ENCODE data around the gene SLC39A11. TPM values are rescaled to one million over a fixed set of nuclear protein-coding genes. Genes with fewer than 3 reads are reported as not detected.

The SLC39A11 gene
- total and polyA plus RNA-seq, 5 donors from 2014 or later, result 9.3 to 32.2 (median 11.9) TPM

- Histone ChIP-seq H3K36me3 (ENCODE audit: control insufficient read depth, insufficient read depth, low read length) (no peaks in the 10 kb centered on the region), H3K4me1 (ENCODE audit: control insufficient read depth, insufficient read depth, low read length, poor library complexity, severe bottlenecking) (peaks cover 5% of the 10 kb centered on the region), H3K9me3 (ENCODE audit: control insufficient read depth in 2 of 2, low read length in 2 of 2) (peaks cover 6% of the 10 kb centered on the region in 2 experiments), H3K4me3 (ENCODE audit: low read depth, low read length) (no peak overlapping the region), H3K27me3 (ENCODE audit: control insufficient read depth, insufficient read depth, low read length) (no peaks in the 10 kb centered on the region), H3K27ac (ENCODE audit: insufficient read depth, low read length, poor library complexity, severe bottlenecking) (no peak overlapping the region)
- H3K27ac Mint-ChIP-seq, result peak overlapping the region in 1 of 3 donors; percentile 38
- H3K4me3 Mint-ChIP-seq, result no peak overlapping the region
- peaks cover 25% of the 10 kb centered on the region for H3K36me3 Mint-ChIP-seq
- ATAC-seq (ENCODE audit: low read depth in 2 of 2) (no peak), DNase-seq (no peak)
- H3K27me3 Mint-ChIP-seq, result no peaks in the 10 kb centered on the region
- peaks cover 0 to 19% (median 12%) of the 10 kb centered on the region in 4 donors for H3K4me1 Mint-ChIP-seq
- H3K9me3 Mint-ChIP-seq, result peaks cover 0 to 16% (median 5%) of the 10 kb centered on the region in 7 donors
These were observed 386.0 kb downstream of the SLC39A11 start for GRCh38 chr17:72706396-72706981.

- peaks cover 21% of the 10 kb centered on the region for H3K36me3 Mint-ChIP-seq
- H3K27ac Mint-ChIP-seq, result no peak overlapping the region
- ATAC-seq (ENCODE audit: low read depth in 2 of 2) (no peak), DNase-seq (peak in 1 of 3 donors; percentile 23)
- no peaks in the 10 kb centered on the region for H3K27me3 Mint-ChIP-seq
- peaks cover 0 to 12% (median 3%) of the 10 kb centered on the region in 7 donors for H3K9me3 Mint-ChIP-seq
- Histone ChIP-seq H3K9me3 (ENCODE audit: control insufficient read depth in 2 of 2, low read length in 2 of 2) (peaks cover 2 to 3% of the 10 kb centered on the region in 2 experiments), H3K27ac (ENCODE audit: insufficient read depth, low read length, poor library complexity, severe bottlenecking) (no peak overlapping the region), H3K4me1 (ENCODE audit: control insufficient read depth, insufficient read depth, low read length, poor library complexity, severe bottlenecking) (peaks cover 5% of the 10 kb centered on the region), H3K36me3 (ENCODE audit: control insufficient read depth, insufficient read depth, low read length) (no peaks in the 10 kb centered on the region), H3K4me3 (ENCODE audit: low read depth, low read length) (no peak overlapping the region), H3K27me3 (ENCODE audit: control insufficient read depth, insufficient read depth, low read length) (no peaks in the 10 kb centered on the region)
- H3K4me1 Mint-ChIP-seq, result peaks cover 0 to 19% (median 12%) of the 10 kb centered on the region in 4 donors
- H3K4me3 Mint-ChIP-seq, result no peak overlapping the region
These were observed 386.5 kb downstream of the SLC39A11 start for GRCh38 chr17:72705905-72706395.

GRCh38 chr17:72702998-72703397 is 389.5 kb downstream of the SLC39A11 start:
- no peaks in the 10 kb centered on the region for H3K27me3 ChIP-seq (ENCODE audit: control insufficient read depth, insufficient read depth, low read length)
- no peaks in the 10 kb centered on the region for H3K9me3 ChIP-seq (ENCODE audit: control insufficient read depth in 2 of 2, low read length in 2 of 2)
- DNase-seq (no peak), ATAC-seq (ENCODE audit: low read depth in 2 of 2) (no peak)
- Mint-ChIP-seq H3K4me1 (no peaks in the 10 kb centered on the region), H3K27ac (no peak overlapping the region), H3K4me3 (no peak overlapping the region), H3K36me3 (peaks cover 14% of the 10 kb centered on the region), H3K27me3 (no peaks in the 10 kb centered on the region), H3K9me3 (no peaks in the 10 kb centered on the region)
- no peaks in the 10 kb centered on the region for H3K36me3 ChIP-seq (ENCODE audit: control insufficient read depth, insufficient read depth, low read length)
- no peak overlapping the region for H3K4me3 ChIP-seq (ENCODE audit: low read depth, low read length)
- no peaks in the 10 kb centered on the region for H3K4me1 ChIP-seq (ENCODE audit: control insufficient read depth, insufficient read depth, low read length, poor library complexity, severe bottlenecking)
- no peak overlapping the region for H3K27ac ChIP-seq (ENCODE audit: insufficient read depth, low read length, poor library complexity, severe bottlenecking)

DNA sequence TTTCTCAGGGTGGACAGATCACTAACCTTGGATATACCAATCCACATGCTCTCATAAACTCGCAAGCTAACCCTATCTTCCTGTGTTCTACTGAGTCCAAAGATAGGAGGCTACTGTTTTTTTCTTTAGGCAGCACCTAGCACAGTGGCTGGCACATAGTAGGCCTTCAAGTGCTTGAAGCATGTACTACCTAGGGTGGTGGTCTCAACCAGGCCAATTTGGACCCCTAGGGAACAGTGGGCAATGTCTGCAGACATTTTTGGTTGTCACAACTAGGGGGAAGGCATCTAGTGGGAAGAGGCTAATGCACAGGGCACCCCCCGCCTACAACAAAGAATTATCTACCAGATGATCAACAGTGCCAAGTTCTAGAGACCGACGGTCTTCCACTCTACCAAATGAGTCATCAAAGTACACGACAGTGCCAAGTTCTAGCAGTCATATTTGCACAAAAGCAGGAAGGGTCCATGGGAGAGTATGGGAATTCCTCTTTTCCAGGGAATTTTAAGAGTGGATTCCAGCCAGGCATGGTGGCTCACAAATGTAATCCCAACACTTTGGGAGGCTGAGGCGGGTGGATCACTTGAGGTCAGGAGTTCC is 390.3 kb downstream of the SLC39A11 start:
- Mint-ChIP-seq H3K27me3 (no peaks in the 10 kb centered on the region), H3K4me3 (no peak overlapping the region), H3K4me1 (no peaks in the 10 kb centered on the region), H3K9me3 (no peaks in the 10 kb centered on the region), H3K36me3 (peaks cover 10% of the 10 kb centered on the region), H3K27ac (no peak overlapping the region)
- Histone ChIP-seq H3K36me3 (ENCODE audit: control insufficient read depth, insufficient read depth, low read length) (no peaks in the 10 kb centered on the region), H3K9me3 (ENCODE audit: control insufficient read depth in 2 of 2, low read length in 2 of 2) (no peaks in the 10 kb centered on the region), H3K4me3 (ENCODE audit: low read depth, low read length) (no peak overlapping the region), H3K27me3 (ENCODE audit: control insufficient read depth, insufficient read depth, low read length) (no peaks in the 10 kb centered on the region), H3K27ac (ENCODE audit: insufficient read depth, low read length, poor library complexity, severe bottlenecking) (no peak overlapping the region), H3K4me1 (ENCODE audit: control insufficient read depth, insufficient read depth, low read length, poor library complexity, severe bottlenecking) (no peaks in the 10 kb centered on the region)
- DNase-seq (no peak), ATAC-seq (ENCODE audit: low read depth in 2 of 2) (no peak)

DNA sequence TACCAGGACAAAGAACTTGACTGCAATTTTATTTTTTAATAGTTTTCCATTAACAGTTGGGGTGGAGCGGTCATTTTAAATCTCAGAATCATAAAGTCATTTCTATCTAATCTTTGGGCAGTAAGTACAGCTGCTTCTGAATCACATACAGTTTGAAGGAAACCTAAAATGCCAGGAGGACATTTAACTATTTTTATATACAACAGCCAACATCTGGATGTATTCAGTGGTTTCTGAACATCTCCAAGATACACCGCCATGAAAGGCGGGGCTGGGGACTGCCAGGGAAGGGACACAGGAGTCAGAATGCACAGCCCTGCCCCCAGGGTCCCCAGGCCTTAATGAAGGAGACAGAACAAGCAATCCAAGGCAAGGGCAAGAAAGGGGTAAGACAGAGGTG is 392.3 kb downstream of the SLC39A11 start:
- H3K4me1 ChIP-seq (ENCODE audit: control insufficient read depth, insufficient read depth, low read length, poor library complexity, severe bottlenecking), result no peaks in the 10 kb centered on the region
- H3K27me3 ChIP-seq (ENCODE audit: control insufficient read depth, insufficient read depth, low read length), result no peaks in the 10 kb centered on the region
- H3K27ac ChIP-seq (ENCODE audit: insufficient read depth, low read length, poor library complexity, severe bottlenecking), result no peak overlapping the region
- Mint-ChIP-seq H3K4me1 (no peaks in the 10 kb centered on the region), H3K9me3 (no peaks in the 10 kb centered on the region), H3K4me3 (no peak overlapping the region), H3K36me3 (peaks cover 10% of the 10 kb centered on the region), H3K27ac (no peak overlapping the region), H3K27me3 (no peaks in the 10 kb centered on the region)
- ATAC-seq (ENCODE audit: low read depth in 2 of 2) (no peak), DNase-seq (no peak)
- no peak overlapping the region for H3K4me3 ChIP-seq (ENCODE audit: low read depth, low read length)
- no peaks in the 10 kb centered on the region for H3K36me3 ChIP-seq (ENCODE audit: control insufficient read depth, insufficient read depth, low read length)
- H3K9me3 ChIP-seq (ENCODE audit: control insufficient read depth in 2 of 2, low read length in 2 of 2), result no peaks in the 10 kb centered on the region

- ATAC-seq (ENCODE audit: low read depth in 2 of 2), result no peak
- Mint-ChIP-seq H3K36me3 (peaks cover 7% of the 10 kb centered on the region), H3K27ac (no peak overlapping the region), H3K27me3 (no peaks in the 10 kb centered on the region), H3K4me3 (no peak overlapping the region), H3K4me1 (no peaks in the 10 kb centered on the region), H3K9me3 (no peaks in the 10 kb centered on the region)
- H3K4me3 ChIP-seq (ENCODE audit: low read depth, low read length), result no peak overlapping the region
- no peaks in the 10 kb centered on the region for H3K27me3 ChIP-seq (ENCODE audit: control insufficient read depth, insufficient read depth, low read length)
- H3K27ac ChIP-seq (ENCODE audit: insufficient read depth, low read length, poor library complexity, severe bottlenecking), result no peak overlapping the region
- H3K9me3 ChIP-seq (ENCODE audit: control insufficient read depth in 2 of 2, low read length in 2 of 2), result no peaks in the 10 kb centered on the region
- no peaks in the 10 kb centered on the region for H3K36me3 ChIP-seq (ENCODE audit: control insufficient read depth, insufficient read depth, low read length)
- no peaks in the 10 kb centered on the region for H3K4me1 ChIP-seq (ENCODE audit: control insufficient read depth, insufficient read depth, low read length, poor library complexity, severe bottlenecking)
- DNase-seq, result no peak
These were observed 392.9 kb downstream of the SLC39A11 start for GRCh38 chr17:72699545-72699944.

DNA sequence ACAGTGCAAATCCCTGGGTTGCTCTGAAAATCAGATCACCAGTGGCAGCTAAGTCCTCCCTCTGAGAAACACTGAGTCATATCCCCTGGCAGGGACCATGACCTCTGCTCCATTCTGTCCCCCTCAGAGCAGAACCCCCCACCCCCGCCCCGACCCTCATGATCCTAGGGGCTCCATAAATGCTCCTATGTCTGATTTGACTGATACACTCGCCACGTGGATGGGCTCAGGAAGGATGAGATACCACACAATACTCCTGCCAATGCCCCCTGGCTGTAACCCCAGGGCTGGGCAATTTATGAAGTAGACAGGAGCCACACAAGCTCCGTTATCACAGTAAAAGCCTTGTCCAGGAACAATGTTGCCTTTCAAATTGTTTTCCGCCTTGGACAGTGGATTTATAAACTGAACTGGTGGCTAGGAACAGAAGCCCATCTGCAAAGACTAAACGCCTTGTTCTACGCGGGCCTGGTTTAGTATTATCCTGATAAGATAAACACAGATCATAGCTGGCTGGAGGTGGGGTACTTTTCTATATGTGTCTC is 394.8 kb downstream of the SLC39A11 start:
- H3K4me1 Mint-ChIP-seq, result no peaks in the 10 kb centered on the region
- no peak overlapping the region for H3K27ac Mint-ChIP-seq
- H3K27me3 ChIP-seq (ENCODE audit: control insufficient read depth, insufficient read depth, low read length), result no peaks in the 10 kb centered on the region
- no peaks in the 10 kb centered on the region for H3K27me3 Mint-ChIP-seq
- H3K4me1 ChIP-seq (ENCODE audit: control insufficient read depth, insufficient read depth, low read length, poor library complexity, severe bottlenecking), result no peaks in the 10 kb centered on the region
- H3K4me3 ChIP-seq (ENCODE audit: low read depth, low read length), result no peak overlapping the region
- H3K9me3 Mint-ChIP-seq, result no peaks in the 10 kb centered on the region
- no peaks in the 10 kb centered on the region for H3K36me3 ChIP-seq (ENCODE audit: control insufficient read depth, insufficient read depth, low read length)
- H3K36me3 Mint-ChIP-seq, result peaks cover 5% of the 10 kb centered on the region
- ATAC-seq (ENCODE audit: low read depth in 2 of 2) (no peak), DNase-seq (no peak)
- H3K27ac ChIP-seq (ENCODE audit: insufficient read depth, low read length, poor library complexity, severe bottlenecking), result no peak overlapping the region
- H3K4me3 Mint-ChIP-seq, result no peak overlapping the region
- no peaks in the 10 kb centered on the region for H3K9me3 ChIP-seq (ENCODE audit: control insufficient read depth in 2 of 2, low read length in 2 of 2)

- no peaks in the 10 kb centered on the region for H3K27me3 Mint-ChIP-seq
- ATAC-seq (ENCODE audit: low read depth in 2 of 2) (no peak), DNase-seq (no peak)
- H3K4me3 ChIP-seq (ENCODE audit: low read depth, low read length), result no peak overlapping the region
- peaks cover 5% of the 10 kb centered on the region for H3K36me3 Mint-ChIP-seq
- no peak overlapping the region for H3K27ac ChIP-seq (ENCODE audit: insufficient read depth, low read length, poor library complexity, severe bottlenecking)
- no peaks in the 10 kb centered on the region for H3K9me3 Mint-ChIP-seq
- no peak overlapping the region for H3K27ac Mint-ChIP-seq
- H3K27me3 ChIP-seq (ENCODE audit: control insufficient read depth, insufficient read depth, low read length), result no peaks in the 10 kb centered on the region
- H3K9me3 ChIP-seq (ENCODE audit: control insufficient read depth in 2 of 2, low read length in 2 of 2), result no peaks in the 10 kb centered on the region
- H3K4me3 Mint-ChIP-seq, result no peak overlapping the region
- H3K36me3 ChIP-seq (ENCODE audit: control insufficient read depth, insufficient read depth, low read length), result no peaks in the 10 kb centered on the region
- H3K4me1 Mint-ChIP-seq, result no peaks in the 10 kb centered on the region
- H3K4me1 ChIP-seq (ENCODE audit: control insufficient read depth, insufficient read depth, low read length, poor library complexity, severe bottlenecking), result no peaks in the 10 kb centered on the region
These were observed 395.8 kb downstream of the SLC39A11 start for GRCh38 chr17:72696721-72697120.

Data from CD4-positive, CD25-positive, alpha-beta regulatory T cell (primary cell).